GM19328 (cell line): Measurements from ENCODE around the gene OR6X1.
A peak's percentile ranks its signal among the peaks of the same experiment; 100 is the strongest.
"Not testable (repeated sequence)": the region's sequence is repeated elsewhere in the genome, so short reads cannot be mapped to it uniquely, and the experiment has no call there.

Experiments used
- ATAC-seq: cut with Tn5 transposase; IDR thresholded peaks from one replicate; pipeline ENCODE4 v1.9.1; 2021; ENCODE audit warnings: mild to moderate bottlenecking, moderate library complexity; ENCODE audit not compliant: unreplicated experiment

OR6X1 gene

GRCh38 chr11:123755344-123755743 lies 1.0 kb upstream of the OR6X1 start:
- no peak for ATAC-seq

- ATAC-seq = no peak
Observed at GRCh38 chr11:123753110-123753509, 1.2 kb downstream of the OR6X1 start.

GRCh38 chr11:123751781-123752180 lies 2.5 kb downstream of the OR6X1 start:
- no peak for ATAC-seq

GRCh38 chr11:123748349-123748748 lies 6.0 kb downstream of the OR6X1 start:
- ATAC-seq = not testable (repeated sequence)

- ATAC-seq = no peak
Observed at GRCh38 chr11:123745764-123746451, 8.4 kb downstream of the OR6X1 start.

- no peak for ATAC-seq
Observed at GRCh38 chr11:123742724-123743120, 11.6 kb downstream of the OR6X1 start.

- ATAC-seq = no peak
Observed at GRCh38 chr11:123742031-123742723, 12.1 kb downstream of the OR6X1 start.

- peak; percentile 99 for ATAC-seq
Observed at GRCh38 chr11:123741159-123742030, 12.9 kb downstream of the OR6X1 start, which contains the start of gene ZNF202. Gene ZNF202 (minus strand): TSS chr11:123741660. CDS start chr11:123730888, 10,772 bp downstream.

GRCh38 chr11:123740787-123741158 lies 13.5 kb downstream of the OR6X1 start:
- no peak for ATAC-seq

- no peak for ATAC-seq
Observed at GRCh38 chr11:123738374-123738773, 15.9 kb downstream of the OR6X1 start.

- ATAC-seq = no peak
Observed at GRCh38 chr11:123736769-123737168, 17.5 kb downstream of the OR6X1 start.

- ATAC-seq = no peak
Observed at GRCh38 chr11:123729602-123730001, 24.7 kb downstream of the OR6X1 start.

GRCh38 chr11:123725995-123726655 lies 28.2 kb downstream of the OR6X1 start:
- ATAC-seq = no peak

GRCh38 chr11:123719452-123719851 lies 34.9 kb downstream of the OR6X1 start:
- ATAC-seq = no peak

GRCh38 chr11:123718469-123718868 lies 35.8 kb downstream of the OR6X1 start:
- ATAC-seq = no peak

GRCh38 chr11:123718063-123718462 lies 36.3 kb downstream of the OR6X1 start:
- no peak for ATAC-seq

GRCh38 chr11:123712627-123713026 lies 41.7 kb downstream of the OR6X1 start:
- not testable (repeated sequence) for ATAC-seq

GRCh38 chr11:123707606-123708205 lies 46.6 kb downstream of the OR6X1 start:
- ATAC-seq = no peak

- ATAC-seq = no peak
Observed at GRCh38 chr11:123707206-123707605, 47.1 kb downstream of the OR6X1 start.

GRCh38 chr11:123704341-123704740 lies 50.0 kb downstream of the OR6X1 start:
- ATAC-seq = no peak
